GM12864 (cell line): ENCODE data around the gene BZW2.

Experiments used
- DNase-seq: peaks from one replicate; pipeline ENCODE4 v3.0.0-alpha.2; 2011; ENCODE audit warnings: low read depth
- H3K4me3 ChIP-seq: 2 replicates; pipeline ENCODE4 v1.5.1; 2011; ENCODE audit warnings: mild to moderate bottlenecking, low read depth, low read length, control low read depth
- TF ChIP-seq, protein P1 (sequence below): IDR thresholded peaks from 2 replicates; pipeline ENCODE4 v1.5.1; 2011; ENCODE audit warnings: low read depth, mild to moderate bottlenecking, moderate library complexity, low read length, control low read depth, inconsistent platforms; ENCODE audit errors: missing control alignments

Gene BZW2

DNA sequence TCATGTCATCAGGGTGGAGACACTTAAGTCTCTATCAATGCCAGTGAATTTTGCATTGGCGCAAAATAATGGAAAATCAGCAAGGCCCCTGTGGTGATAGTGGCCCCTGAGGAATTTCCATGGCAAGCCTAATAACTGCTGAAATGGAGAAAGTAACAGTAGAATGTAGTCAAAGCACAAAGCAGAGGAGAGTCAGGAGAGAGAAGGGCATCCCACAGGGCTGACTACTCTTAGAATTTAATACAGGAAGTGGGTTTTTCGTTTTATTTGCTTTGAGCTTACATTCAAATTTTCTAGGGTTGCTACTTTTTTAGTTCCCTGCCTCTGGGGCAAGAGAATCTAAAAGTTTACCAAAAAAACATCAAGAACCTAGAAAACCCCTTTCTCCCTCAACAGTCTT, 39.0 kb downstream of the BZW2 start:
- DNase-seq: no peak
- H3K4me3 ChIP-seq: no peak overlapping the region
- TF ChIP-seq, protein P1, sequence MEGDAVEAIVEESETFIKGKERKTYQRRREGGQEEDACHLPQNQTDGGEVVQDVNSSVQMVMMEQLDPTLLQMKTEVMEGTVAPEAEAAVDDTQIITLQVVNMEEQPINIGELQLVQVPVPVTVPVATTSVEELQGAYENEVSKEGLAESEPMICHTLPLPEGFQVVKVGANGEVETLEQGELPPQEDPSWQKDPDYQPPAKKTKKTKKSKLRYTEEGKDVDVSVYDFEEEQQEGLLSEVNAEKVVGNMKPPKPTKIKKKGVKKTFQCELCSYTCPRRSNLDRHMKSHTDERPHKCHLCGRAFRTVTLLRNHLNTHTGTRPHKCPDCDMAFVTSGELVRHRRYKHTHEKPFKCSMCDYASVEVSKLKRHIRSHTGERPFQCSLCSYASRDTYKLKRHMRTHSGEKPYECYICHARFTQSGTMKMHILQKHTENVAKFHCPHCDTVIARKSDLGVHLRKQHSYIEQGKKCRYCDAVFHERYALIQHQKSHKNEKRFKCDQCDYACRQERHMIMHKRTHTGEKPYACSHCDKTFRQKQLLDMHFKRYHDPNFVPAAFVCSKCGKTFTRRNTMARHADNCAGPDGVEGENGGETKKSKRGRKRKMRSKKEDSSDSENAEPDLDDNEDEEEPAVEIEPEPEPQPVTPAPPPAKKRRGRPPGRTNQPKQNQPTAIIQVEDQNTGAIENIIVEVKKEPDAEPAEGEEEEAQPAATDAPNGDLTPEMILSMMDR: no peak

DNA sequence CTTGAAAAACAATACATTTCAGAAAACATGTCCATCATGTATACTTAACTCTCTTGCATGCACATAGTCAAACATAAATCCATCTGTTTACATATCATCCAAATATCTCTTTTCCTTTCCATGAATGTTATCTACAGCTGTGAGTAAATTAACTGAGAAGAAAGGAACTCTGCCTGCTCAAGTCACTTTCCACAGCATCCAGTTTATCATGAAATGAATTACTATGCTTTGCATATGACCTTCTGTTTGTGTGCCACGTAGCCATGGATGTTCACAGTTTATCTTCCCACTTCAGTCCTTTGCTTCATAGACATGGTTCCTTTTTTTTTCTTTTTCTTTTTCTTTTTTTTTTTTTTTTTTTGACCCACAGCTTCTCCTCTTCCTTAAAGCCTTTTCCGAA, 39.6 kb downstream of the BZW2 start:
- DNase-seq: no peak
- no peak overlapping the region for H3K4me3 ChIP-seq
- TF ChIP-seq, protein P1: no peak

DNA sequence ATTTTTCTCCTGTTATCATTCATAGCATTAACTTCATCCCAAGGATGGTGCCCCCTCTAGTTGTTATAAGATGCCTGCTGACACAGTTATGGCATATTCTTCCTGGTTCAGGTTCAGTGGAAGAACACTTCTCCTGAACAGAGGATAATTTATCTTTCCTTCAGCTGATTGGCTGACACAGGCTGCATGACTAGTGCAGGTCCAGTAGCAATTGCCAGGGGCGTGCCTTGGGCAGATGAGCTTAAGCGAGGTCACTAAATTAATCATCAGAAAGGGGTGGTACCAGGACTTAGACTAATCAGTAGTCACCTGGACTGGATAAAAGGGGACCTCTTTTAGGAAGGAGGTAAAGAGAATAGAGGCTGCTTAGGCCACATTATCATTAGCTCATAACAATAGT, 42.3 kb downstream of the BZW2 start:
- TF ChIP-seq, protein P1: no peak

DNA sequence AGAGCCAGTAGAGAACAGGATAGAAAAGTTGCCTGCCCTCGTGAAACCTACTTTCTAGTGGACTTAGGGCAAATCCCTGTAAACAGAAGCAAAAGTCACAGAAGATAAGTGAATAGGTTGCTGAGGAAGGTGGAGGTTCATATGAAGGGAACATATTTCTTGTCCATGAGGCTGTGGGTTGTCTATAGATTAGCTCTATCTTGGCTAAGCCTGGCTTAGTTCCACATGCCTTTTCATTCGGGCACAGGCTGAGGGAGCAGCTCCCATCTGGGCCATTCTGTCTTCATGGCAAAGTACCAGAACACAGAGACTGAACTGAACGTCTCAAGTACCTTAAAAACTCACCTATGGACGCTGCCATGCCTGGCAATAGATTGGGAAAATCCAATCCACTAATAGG, 45.3 kb downstream of the BZW2 start:
- no peak for DNase-seq
- TF ChIP-seq, protein P1: no peak
- no peak overlapping the region for H3K4me3 ChIP-seq

More for the DNA sequence above, 42.3 kb downstream of the BZW2 start:
- DNase-seq: no peak
- H3K4me3 ChIP-seq: no peak overlapping the region

- no peak for DNase-seq
- TF ChIP-seq, protein P1: no peak
- H3K4me3 ChIP-seq: no peak overlapping the region
Measured at GRCh38 chr7:16693601-16694318, 47.8 kb downstream of the BZW2 start.

DNA sequence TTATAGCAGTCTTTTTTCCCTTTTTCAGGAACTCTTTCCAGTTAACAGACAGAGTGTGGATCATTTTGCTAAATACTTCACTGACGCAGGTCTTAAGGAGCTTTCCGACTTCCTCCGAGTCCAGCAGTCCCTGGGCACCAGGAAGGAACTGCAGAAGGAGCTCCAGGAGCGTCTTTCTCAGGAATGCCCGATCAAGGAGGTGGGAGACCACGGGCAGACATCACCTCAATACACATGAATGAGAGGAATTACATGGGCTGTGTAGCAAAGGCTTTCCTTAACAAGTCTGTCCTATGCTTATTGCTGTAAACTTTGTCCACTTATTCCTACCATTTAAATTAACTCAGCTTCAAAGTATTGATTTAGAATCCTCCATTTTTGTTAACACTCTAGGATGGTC, 48.8 kb downstream of the BZW2 start:
- DNase-seq: no peak
- TF ChIP-seq, protein P1: no peak
- no peak overlapping the region for H3K4me3 ChIP-seq

GRCh38 chr7:16695621-16696237, 49.7 kb downstream of the BZW2 start:
- TF ChIP-seq, protein P1: peak; percentile 42
- no peak overlapping the region for H3K4me3 ChIP-seq
- DNase-seq: no peak
